Measurements from ENCODE around the gene FTO.
"Not testable (repeated sequence)": the region's sequence is repeated elsewhere in the genome, so short reads cannot be mapped to it uniquely, and the experiment has no call there.

FTO gene

GRCh38 chr16:54171626-54172537, 467.9 kb downstream of the FTO start:
- DNase-seq, result no peak

GRCh38 chr16:54173490-54173889, 469.5 kb downstream of the FTO start:
- no peak for DNase-seq

- DNase-seq, result no peak
Observed at GRCh38 chr16:54174201-54174600, 470.2 kb downstream of the FTO start.

- no peak for DNase-seq
Observed at GRCh38 chr16:54174750-54175149, 470.8 kb downstream of the FTO start.

GRCh38 chr16:54175169-54175551, 471.2 kb downstream of the FTO start:
- no peak for DNase-seq

GRCh38 chr16:54175552-54176375, 471.8 kb downstream of the FTO start:
- DNase-seq, result no peak

- DNase-seq, result no peak
Observed at GRCh38 chr16:54176376-54176901, 472.5 kb downstream of the FTO start.

- DNase-seq, result no peak
Observed at GRCh38 chr16:54177052-54177861, 473.3 kb downstream of the FTO start.

- DNase-seq, result no peak
Observed at GRCh38 chr16:54177862-54178477, 474.0 kb downstream of the FTO start.

GRCh38 chr16:54178478-54178976, 474.6 kb downstream of the FTO start:
- peak; percentile 18 for DNase-seq

- DNase-seq, result no peak
Observed at GRCh38 chr16:54180421-54181359, 476.7 kb downstream of the FTO start.

GRCh38 chr16:54181683-54182329, 477.9 kb downstream of the FTO start:
- not testable (repeated sequence) for DNase-seq

- DNase-seq, result no peak
Observed at GRCh38 chr16:54185045-54185444, 481.1 kb downstream of the FTO start.

- DNase-seq, result no peak
Observed at GRCh38 chr16:54191163-54191562, 487.2 kb downstream of the FTO start.

GRCh38 chr16:54191592-54191991, 487.6 kb downstream of the FTO start:
- no peak for DNase-seq

- DNase-seq, result no peak
Observed at GRCh38 chr16:54193013-54193664, 489.2 kb downstream of the FTO start.

- DNase-seq, result peak; percentile 52
Observed at GRCh38 chr16:54193665-54194333, 489.8 kb downstream of the FTO start.

- DNase-seq, result peak; percentile 12
Observed at GRCh38 chr16:54194334-54194743, 490.4 kb downstream of the FTO start.

GRCh38 chr16:54197758-54198157, 493.8 kb downstream of the FTO start:
- no peak for DNase-seq

Data from NCI-H2107 (cell line).